Measurements from ENCODE around the gene PATJ. TPM values are rescaled to one million over a fixed set of nuclear protein-coding genes. Genes with fewer than 3 reads are reported as not detected.

Gene PATJ
- polyA plus RNA-seq, 1 donor (not counting 4 experiments of a cell fraction or from before 2014, with no cell fraction given) = 28.1 TPM

GRCh38 chr1:62011006-62011405, 268.7 kb downstream of the PATJ start:
- H3K36me3 ChIP-seq (ENCODE audit: control insufficient read depth in 2 of 2, extremely low read depth in 1 of 2, insufficient read depth in 2 of 2, low read length in 2 of 2) = peaks cover 3 to 5% of the 10 kb centered on the region in 2 experiments
- FAIRE-seq (no peak), DNase-seq (ENCODE audit: low read depth, low spot score) (no peak)
- dilution Hi-C loops (cut with MboI; ENCODE audit: extremely low pct_ligation_motif_present, low sequenced_read_pairs) = no loop called here
- H4K20me1 ChIP-seq (ENCODE audit: control insufficient read depth, extremely low read depth, insufficient read depth, low read length) = no peaks in the 10 kb centered on the region
- H3K27me3 ChIP-seq (ENCODE audit: control insufficient read depth, extremely low read depth, insufficient read depth, low read length) = no peaks in the 10 kb centered on the region
- H3K27ac ChIP-seq (ENCODE audit: control insufficient read depth, insufficient read depth, low read length) = no peak overlapping the region
- no peaks in the 10 kb centered on the region for H3K4me1 ChIP-seq (ENCODE audit: control insufficient read depth, extremely low read depth, insufficient read depth, low read length)
- no peaks in the 10 kb centered on the region for H3K9me3 ChIP-seq (ENCODE audit: control insufficient read depth, low read depth, low read length)
- H3K9ac ChIP-seq (ENCODE audit: control insufficient read depth, extremely low read depth, insufficient read depth, low read length) = no peak overlapping the region
- TF ChIP-seq CTCF (optimal IDR thresholded peaks at IDR 0.05 in 1 of 3, IDR thresholded peaks at IDR 0.05 in 1 of 3, conservative IDR thresholded peaks at IDR 0.05 in 1 of 3; ENCODE audit: extremely low read depth in 1 of 3, insufficient read depth in 2 of 3, low read length in 3 of 3) = no peak
- TF ChIP-seq EZH2 (IDR thresholded peaks at IDR 0.05; ENCODE audit: low read length) = no peak
- no peak overlapping the region for H2AFZ ChIP-seq (ENCODE audit: control insufficient read depth, low read length)
- H3K4me3 ChIP-seq (ENCODE audit: control insufficient read depth in 2 of 3, extremely low read depth in 1 of 3, insufficient read depth in 2 of 3, low read depth in 1 of 3, low read length in 3 of 3) = no peak overlapping the region
- H3K79me2 ChIP-seq (ENCODE audit: control insufficient read depth, insufficient read depth, low read length) = no peaks in the 10 kb centered on the region
- no peaks in the 10 kb centered on the region for H3K9me1 ChIP-seq (ENCODE audit: control insufficient read depth, extremely low read depth, insufficient read depth, low read length)
- no peak overlapping the region for H3K4me2 ChIP-seq (ENCODE audit: control insufficient read depth, extremely low read depth, insufficient read depth, low read depth, low read length)

GRCh38 chr1:62012095-62012494, 269.8 kb downstream of the PATJ start:
- Histone ChIP-seq H3K27me3 (ENCODE audit: control insufficient read depth, extremely low read depth, insufficient read depth, low read length) (no peaks in the 10 kb centered on the region), H4K20me1 (ENCODE audit: control insufficient read depth, extremely low read depth, insufficient read depth, low read length) (no peaks in the 10 kb centered on the region), H3K27ac (ENCODE audit: control insufficient read depth, insufficient read depth, low read length) (no peak overlapping the region), H3K79me2 (ENCODE audit: control insufficient read depth, insufficient read depth, low read length) (no peaks in the 10 kb centered on the region), H3K9me3 (ENCODE audit: control insufficient read depth, low read depth, low read length) (no peaks in the 10 kb centered on the region), H3K4me2 (ENCODE audit: control insufficient read depth, extremely low read depth, insufficient read depth, low read depth, low read length) (no peak overlapping the region), H3K9me1 (ENCODE audit: control insufficient read depth, extremely low read depth, insufficient read depth, low read length) (no peaks in the 10 kb centered on the region), H2AFZ (ENCODE audit: control insufficient read depth, low read length) (no peak overlapping the region), H3K9ac (ENCODE audit: control insufficient read depth, extremely low read depth, insufficient read depth, low read length) (no peak overlapping the region), H3K4me1 (ENCODE audit: control insufficient read depth, extremely low read depth, insufficient read depth, low read length) (no peaks in the 10 kb centered on the region), H3K4me3 (ENCODE audit: control insufficient read depth in 2 of 3, extremely low read depth in 1 of 3, insufficient read depth in 2 of 3, low read depth in 1 of 3, low read length in 3 of 3) (no peak overlapping the region), H3K36me3 (ENCODE audit: control insufficient read depth in 2 of 2, extremely low read depth in 1 of 2, insufficient read depth in 2 of 2, low read length in 2 of 2) (peaks cover 3 to 5% of the 10 kb centered on the region in 2 experiments)
- FAIRE-seq (no peak), DNase-seq (ENCODE audit: low read depth, low spot score) (no peak)
- TF ChIP-seq CTCF (optimal IDR thresholded peaks at IDR 0.05 in 1 of 3, IDR thresholded peaks at IDR 0.05 in 1 of 3, conservative IDR thresholded peaks at IDR 0.05 in 1 of 3; ENCODE audit: extremely low read depth in 1 of 3, insufficient read depth in 2 of 3, low read length in 3 of 3) (no peak), EZH2 (IDR thresholded peaks at IDR 0.05; ENCODE audit: low read length) (no peak)
- dilution Hi-C loops (cut with MboI; ENCODE audit: extremely low pct_ligation_motif_present, low sequenced_read_pairs) = no loop called here

Measured in keratinocyte (primary cell).